K562 (cell line): Measurements from ENCODE around the gene UCKL1. TPM values are rescaled to one million over a fixed set of nuclear protein-coding genes. Genes with fewer than 3 reads are reported as not detected.

Source experiments
- BCOR ChIP-seq: fragments of 450-650 bp; IDR thresholded peaks from 2 replicates; pipeline ENCODE4 v1.6.1; 2016
- CREM ChIP-seq: IDR thresholded peaks from 2 replicates; pipeline ENCODE4 v1.6.1; 2014; ENCODE audit warnings: antibody characterized with exemption, low read depth
- DIDO1 ChIP-seq: fragments of 450-650 bp; IDR thresholded peaks from 2 replicates; pipeline ENCODE4 v1.6.1; 2016; ENCODE audit warnings: low read depth, missing biosample characterization, missing genetic modification characterization
- DPF2 ChIP-seq: fragments of 450-650 bp; IDR thresholded peaks from 2 replicates; pipeline ENCODE4 v1.6.1; 2016
- MBD2 ChIP-seq: sonication (generic); IDR thresholded peaks from 2 replicates; pipeline ENCODE4 v1.6.1; 2016; ENCODE audit warnings: low read depth, borderline replicate concordance
- NR0B1 ChIP-seq: fragments of 450-650 bp; IDR thresholded peaks from one replicate; pipeline ENCODE4 v1.6.1; 2018; ENCODE audit warnings: mild to moderate bottlenecking, moderate library complexity; ENCODE audit not compliant: partially characterized antibody
- PHF20 ChIP-seq: fragments of 450-650 bp; IDR thresholded peaks from 2 replicates; pipeline ENCODE4 v1.6.1; 2018; ENCODE audit not compliant: partially characterized antibody
- PHF8 ChIP-seq: fragments of 200-600 bp; sonication (generic); IDR thresholded peaks from 2 replicates; pipeline ENCODE4 v1.6.1; 2012; ENCODE audit warnings: mixed run types, mild to moderate bottlenecking, inconsistent platforms, low read length, moderate library complexity, borderline replicate concordance
- PML ChIP-seq: IDR thresholded peaks from 2 replicates; pipeline ENCODE4 v1.6.1; 2012; ENCODE audit warnings: low read length, inconsistent platforms
- POLR2B ChIP-seq: fragments of 450-650 bp; IDR thresholded peaks from 2 replicates; pipeline ENCODE4 v1.6.1; 2018; ENCODE audit warnings: low read depth; ENCODE audit not compliant: partially characterized antibody
- RAD51 ChIP-seq: fragments of 450-650 bp; IDR thresholded peaks from 2 replicates; pipeline ENCODE4 v1.7.1; 2016; ENCODE audit warnings: low read depth, mild to moderate bottlenecking, borderline replicate concordance
- SMAD2 ChIP-seq: fragments of 150-350 bp; IDR thresholded peaks from 2 replicates; pipeline ENCODE4 v1.6.1; 2014; ENCODE audit warnings: low read depth, mild to moderate bottlenecking, low read length
- TEAD4 ChIP-seq, 2 experiments: sonication (generic) in 1 of 2; formaldehyde crosslinking in 1 of 2; IDR thresholded peaks; 2 replicates each; pipeline versions ENCODE4 v1.6.1 to v1.8.0; 2012 to 2022; ENCODE audit warnings: borderline replicate concordance in 1 of 2, inconsistent platforms in 1 of 2, low read length in 1 of 2, mild to moderate bottlenecking in 1 of 2, missing genetic modification reagents in 1 of 2
- TRIM24 ChIP-seq, 2 experiments: fragments of 450-650 bp; IDR thresholded peaks; 2 replicates each; pipeline ENCODE4 v1.6.1; 2016
- USF1 ChIP-seq: sonication (generic); formaldehyde crosslinking; IDR thresholded peaks from 2 replicates; pipeline ENCODE4 v1.9.0; 2022; ENCODE audit warnings: mild to moderate bottlenecking, missing genetic modification reagents
- ZBTB33 ChIP-seq: sonication (generic); formaldehyde crosslinking; IDR thresholded peaks from 2 replicates; pipeline ENCODE4 v1.8.1; 2023; ENCODE audit warnings: mild to moderate bottlenecking, missing genetic modification reagents
- ZNF384 ChIP-seq: IDR thresholded peaks from 2 replicates; pipeline ENCODE4 v1.6.1; 2012; ENCODE audit warnings: low read depth, low read length, improper control_type of control experiment
- ZNF41 ChIP-seq: fragments of 250-450 bp; sonication (Bioruptor Pico); conservative IDR thresholded peaks from 2 replicates; pipeline ENCODE4 v1.4.0; 2020; ENCODE audit warnings: mild to moderate bottlenecking
- ZNF57 ChIP-seq: fragments of 450-650 bp; formaldehyde crosslinking; IDR thresholded peaks from 2 replicates; pipeline ENCODE4 v1.4.0; 2020; ENCODE audit warnings: mild to moderate bottlenecking, moderate library complexity
- ZNF644 ChIP-seq: fragments of 200-800 bp; sonication (Bioruptor generic); IDR thresholded peaks from 2 replicates; pipeline ENCODE4 v1.6.1; 2016; ENCODE audit warnings: low read depth, missing genetic modification characterization, missing compliant biosample characterization
- polyA plus RNA-seq, 8 experiments: library from polyadenylated mRNA; depleted of rRNA in 4 of 8; stranded (reverse) in 5 of 8; unstranded in 3 of 8; fragments of >200 nt; fragmentation: Nextera tagmentation in 2 of 8; fragmentation: Illumina TruSeq in 1 of 8; extraction: Ambion mirVana in 2 of 8; extraction: Trizol in 1 of 8; gene quantifications; 2 replicates each; pipeline versions ENCODE4 v1.2.1 to v1.2.3, GENCODE V29; 2011 to 2014; ENCODE audit warnings: inconsistent platforms in 1 of 8, missing spikeins in 1 of 8
- total RNA-seq, 7 experiments: library from RNA; depleted of rRNA in 6 of 7; stranded (reverse); fragments of >200 nt in 6 of 7; fragmentation: Illumina TruSeq in 2 of 7; extraction: Trizol in 2 of 7; gene quantifications; 2 replicates each; pipeline versions ENCODE4 v1.2.1 to v1.2.3, GENCODE V29; 2011 to 2021; ENCODE audit warnings: low replicate concordance in 1 of 7

Gene UCKL1
- total and polyA plus RNA-seq, 9 of the 15 experiments (the other 6 are each of a cell fraction or from before 2014, with no cell fraction given): 3.1 to 52.8 (median 24.2) TPM

GRCh38 chr20:63980806-63981728, 24.9 kb upstream of the UCKL1 start, which contains the start of gene PRPF6 (continued):
- TF ChIP-seq TRIM24 (IDR thresholded peaks at IDR 0.05) (peak in 1 of 2 experiments; percentile 18; a peak in 1 of 4 replicates), CREM (peak; percentile 99), MBD2 (peak; percentile 81), RAD51 (no peak), SMAD2 (no peak), PHF8 (peak; percentile 94), TEAD4 (IDR thresholded peaks at IDR 0.05; ENCODE audit: low read length) (no peak), TEAD4 (CRISPR knock-in tag; IDR thresholded peaks at IDR 0.05; ENCODE audit: borderline replicate concordance) (no peak), DIDO1 (tag) (peak; percentile 95), ZNF57 (CRISPR knock-in tag) (no peak), POLR2B (peak; percentile 80), PHF20 (peak; percentile 100), ZNF384 (no peak), ZBTB33 (CRISPR knock-in tag) (peak; percentile 81), BCOR (no peak), DPF2 (no peak; the same call in 1 of the 2 replicates), ZNF41 (CRISPR knock-in tag) (no peak), ZNF644 (tag) (no peak), USF1 (peak; percentile 53; the same call in 1 of the 2 replicates), NR0B1 (no peak), PML (peak; percentile 79; the same call in 1 of the 2 replicates)
